ENCODE measurements around the gene NFYC. TPM values are rescaled to one million over a fixed set of nuclear protein-coding genes. Genes with fewer than 3 reads are reported as not detected.

The NFYC gene
- total RNA-seq, 3 donors from 2014 or later = 42.7 to 69.7 (median 55.7) TPM

- Histone ChIP-seq H3K36me3 (no peaks in the 10 kb centered on the region), H3K27me3 (peaks cover 0 to 5% of the 10 kb centered on the region in 2 donors), H3K27ac (no peak overlapping the region), H3K4me1 (no peaks in the 10 kb centered on the region), H3K9me3 (no peaks in the 10 kb centered on the region), H3K4me3 (no peak overlapping the region)
- intact Hi-C loops (cut with DNase I; ENCODE audit: low total_unique reads) = no loop called here
- TF ChIP-seq, protein P1, sequence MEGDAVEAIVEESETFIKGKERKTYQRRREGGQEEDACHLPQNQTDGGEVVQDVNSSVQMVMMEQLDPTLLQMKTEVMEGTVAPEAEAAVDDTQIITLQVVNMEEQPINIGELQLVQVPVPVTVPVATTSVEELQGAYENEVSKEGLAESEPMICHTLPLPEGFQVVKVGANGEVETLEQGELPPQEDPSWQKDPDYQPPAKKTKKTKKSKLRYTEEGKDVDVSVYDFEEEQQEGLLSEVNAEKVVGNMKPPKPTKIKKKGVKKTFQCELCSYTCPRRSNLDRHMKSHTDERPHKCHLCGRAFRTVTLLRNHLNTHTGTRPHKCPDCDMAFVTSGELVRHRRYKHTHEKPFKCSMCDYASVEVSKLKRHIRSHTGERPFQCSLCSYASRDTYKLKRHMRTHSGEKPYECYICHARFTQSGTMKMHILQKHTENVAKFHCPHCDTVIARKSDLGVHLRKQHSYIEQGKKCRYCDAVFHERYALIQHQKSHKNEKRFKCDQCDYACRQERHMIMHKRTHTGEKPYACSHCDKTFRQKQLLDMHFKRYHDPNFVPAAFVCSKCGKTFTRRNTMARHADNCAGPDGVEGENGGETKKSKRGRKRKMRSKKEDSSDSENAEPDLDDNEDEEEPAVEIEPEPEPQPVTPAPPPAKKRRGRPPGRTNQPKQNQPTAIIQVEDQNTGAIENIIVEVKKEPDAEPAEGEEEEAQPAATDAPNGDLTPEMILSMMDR (IDR thresholded peaks at IDR 0.05) = no peak
- TF ChIP-seq POLR2AphosphoS5 (IDR thresholded peaks at IDR 0.05) (no peak), POLR2A (IDR thresholded peaks at IDR 0.05) (no peak)
- DNase-seq (ENCODE audit: low spot score in 2 of 2) = no peak
Observed at GRCh38 chr1:40653851-40654537, 37.5 kb upstream of the NFYC start.

DNA sequence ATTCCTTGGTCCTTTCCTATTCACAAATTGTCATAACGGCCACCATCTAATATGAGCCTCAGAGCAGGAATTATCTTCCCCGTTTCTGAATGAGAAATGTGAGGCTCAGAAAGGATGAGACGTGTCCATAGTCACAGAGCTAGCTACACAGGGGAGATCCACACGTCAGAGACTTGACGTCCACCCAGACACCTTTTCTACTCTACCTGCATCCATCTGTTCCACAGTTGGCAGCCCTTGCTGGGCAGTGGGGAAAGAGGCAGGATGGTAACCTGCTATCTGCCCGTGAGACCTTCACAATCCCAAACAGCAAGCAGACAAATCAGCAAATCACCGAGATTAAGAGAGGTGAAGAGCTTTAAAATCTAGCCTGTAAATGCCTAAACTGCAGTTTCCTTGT is 34.5 kb upstream of the NFYC start:
- TF ChIP-seq POLR2AphosphoS5 (IDR thresholded peaks at IDR 0.05) (no peak), POLR2A (IDR thresholded peaks at IDR 0.05) (no peak)
- TF ChIP-seq, protein P1 (IDR thresholded peaks at IDR 0.05) = no peak
- Histone ChIP-seq H3K4me1 (no peaks in the 10 kb centered on the region), H3K9me3 (no peaks in the 10 kb centered on the region), H3K27ac (no peak overlapping the region), H3K4me3 (no peak overlapping the region), H3K27me3 (peaks cover 0 to 5% of the 10 kb centered on the region in 2 donors), H3K36me3 (no peaks in the 10 kb centered on the region)
- intact Hi-C loops (cut with DNase I; ENCODE audit: low total_unique reads) = no loop called here
- no peak for DNase-seq (ENCODE audit: low spot score in 2 of 2)

GRCh38 chr1:40658751-40659648 is 32.5 kb upstream of the NFYC start:
- H3K27ac ChIP-seq = no peak overlapping the region
- H3K4me1 ChIP-seq = no peaks in the 10 kb centered on the region
- H3K36me3 ChIP-seq = no peaks in the 10 kb centered on the region
- no peaks in the 10 kb centered on the region for H3K9me3 ChIP-seq
- TF ChIP-seq POLR2A (IDR thresholded peaks at IDR 0.05) (no peak), POLR2AphosphoS5 (IDR thresholded peaks at IDR 0.05) (no peak)
- TF ChIP-seq, protein P1 (IDR thresholded peaks at IDR 0.05) = no peak
- no peak overlapping the region for H3K4me3 ChIP-seq
- H3K27me3 ChIP-seq = no peaks in the 10 kb centered on the region
- intact Hi-C loops (cut with DNase I; ENCODE audit: low total_unique reads) = loop anchor here (1.0 kb wide), 1 partner anchor 19 kb away; no protein-coding TSS in a partner anchor
- DNase-seq (ENCODE audit: low spot score in 2 of 2) = no peak

DNA sequence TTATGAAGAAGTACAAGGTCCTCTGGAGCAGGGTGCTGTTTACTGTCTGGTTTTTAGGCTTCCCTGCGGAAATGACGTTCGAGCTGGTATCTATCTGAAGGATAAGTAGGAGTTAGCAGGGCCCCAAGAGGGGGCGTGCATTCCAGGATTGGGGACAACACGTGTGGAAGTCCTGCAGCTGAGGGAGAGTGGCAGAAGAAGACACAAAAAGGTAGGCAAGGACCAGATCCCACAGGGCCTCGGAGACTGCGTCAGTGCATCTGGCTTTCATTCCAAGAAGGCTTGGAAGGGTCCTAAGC is 31.9 kb upstream of the NFYC start:
- intact Hi-C loops (cut with DNase I; ENCODE audit: low total_unique reads) = no loop called here
- TF ChIP-seq POLR2AphosphoS5 (IDR thresholded peaks at IDR 0.05) (no peak), POLR2A (IDR thresholded peaks at IDR 0.05) (no peak)
- TF ChIP-seq, protein P1 (IDR thresholded peaks at IDR 0.05) = no peak
- no peak overlapping the region for H3K4me3 ChIP-seq
- DNase-seq (ENCODE audit: low spot score in 2 of 2) = no peak
- H3K27ac ChIP-seq = no peak overlapping the region
- H3K4me1 ChIP-seq = no peaks in the 10 kb centered on the region
- no peaks in the 10 kb centered on the region for H3K36me3 ChIP-seq
- no peaks in the 10 kb centered on the region for H3K9me3 ChIP-seq
- H3K27me3 ChIP-seq = no peaks in the 10 kb centered on the region

- no peaks in the 10 kb centered on the region for H3K27me3 ChIP-seq
- TF ChIP-seq POLR2A (IDR thresholded peaks at IDR 0.05) (no peak), POLR2AphosphoS5 (IDR thresholded peaks at IDR 0.05) (no peak)
- TF ChIP-seq, protein P1 (IDR thresholded peaks at IDR 0.05) = no peak
- intact Hi-C loops (cut with DNase I; ENCODE audit: low total_unique reads) = no loop called here
- no peak overlapping the region for H3K4me3 ChIP-seq
- H3K27ac ChIP-seq = peak overlapping the region in 1 of 2 donors; percentile 38
- DNase-seq (ENCODE audit: low spot score in 2 of 2) = no peak
- no peaks in the 10 kb centered on the region for H3K9me3 ChIP-seq
- no peaks in the 10 kb centered on the region for H3K36me3 ChIP-seq
- H3K4me1 ChIP-seq = peaks cover 0 to 5% of the 10 kb centered on the region in 2 donors
Observed at GRCh38 chr1:40661678-40662077, 29.8 kb upstream of the NFYC start.

Measured in breast epithelium (tissue), 4 donors.